Activated T-helper 17 cell treated with anti-CD3 and anti-CD28 coated beads, Interleukin-2, amount 50 U/mL, for 72 hours (primary cell): ENCODE measurements around the gene SPSB3. TPM values are rescaled to one million over a fixed set of nuclear protein-coding genes. Genes with fewer than 3 reads are reported as not detected.
A peak's percentile ranks its signal among the peaks of the same experiment; 100 is the strongest.

Source experiments
- ATAC-seq: fragments of 150-1000 bp; cut with Tn5 transposase; replicated peaks from 2 replicates; pipeline ENCODE4 v1.10.0; 2021; ENCODE audit warnings: mild to moderate bottlenecking, moderate library complexity
- H3K27ac Mint-ChIP-seq: one replicate; pipeline ENCODE4 v1.8.0; 2022; ENCODE audit warnings: mixed read lengths
- H3K27me3 Mint-ChIP-seq: one replicate; pipeline ENCODE4 v1.8.0; 2022; ENCODE audit warnings: mixed read lengths
- H3K36me3 Mint-ChIP-seq: one replicate; pipeline ENCODE4 v1.8.0; 2022; ENCODE audit warnings: low read depth, mild to moderate bottlenecking, mixed read lengths
- H3K4me1 Mint-ChIP-seq: one replicate; pipeline ENCODE4 v1.8.0; 2022; ENCODE audit warnings: mixed read lengths
- H3K4me3 Mint-ChIP-seq: one replicate; pipeline ENCODE4 v1.8.0; 2022; ENCODE audit warnings: mild to moderate bottlenecking, mixed read lengths
- H3K9me3 Mint-ChIP-seq: one replicate; pipeline ENCODE4 v1.8.0; 2022; ENCODE audit warnings: mixed read lengths
- total RNA-seq, 2 donors: library from RNA; stranded (reverse); gene quantifications; one replicate each; pipeline ENCODE4 v1.2.3, GENCODE V29; 2022

The SPSB3 gene
- total RNA-seq, 2 donors from 2014 or later: 20.3 to 21.1 TPM

DNA sequence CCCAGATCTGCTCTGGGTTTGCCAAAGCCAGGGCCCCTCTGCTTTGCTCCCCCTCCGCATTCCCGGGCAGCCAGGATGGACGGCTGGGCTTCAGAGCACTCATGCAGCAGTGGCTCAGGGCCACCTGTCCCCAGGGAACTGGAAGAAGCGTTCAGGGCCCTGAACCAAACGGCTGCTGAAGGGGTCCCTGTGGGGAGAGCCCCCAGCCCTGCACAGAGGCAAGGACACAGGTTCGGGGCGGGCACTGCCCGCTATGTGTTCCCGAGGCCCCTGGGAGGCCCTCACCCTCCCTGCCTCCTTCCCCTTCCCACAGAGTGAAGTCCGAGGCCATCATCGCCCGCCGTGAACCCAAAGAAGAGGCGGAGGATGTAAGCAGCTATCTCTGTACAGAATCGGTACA, 21.5 kb downstream of the SPSB3 start:
- H3K4me3 Mint-ChIP-seq: no peak overlapping the region
- peaks cover 12% of the 10 kb centered on the region for H3K36me3 Mint-ChIP-seq
- H3K4me1 Mint-ChIP-seq: peaks cover 5% of the 10 kb centered on the region
- no peak for ATAC-seq
- no peaks in the 10 kb centered on the region for H3K9me3 Mint-ChIP-seq
- no peak overlapping the region for H3K27ac Mint-ChIP-seq
- no peaks in the 10 kb centered on the region for H3K27me3 Mint-ChIP-seq

DNA sequence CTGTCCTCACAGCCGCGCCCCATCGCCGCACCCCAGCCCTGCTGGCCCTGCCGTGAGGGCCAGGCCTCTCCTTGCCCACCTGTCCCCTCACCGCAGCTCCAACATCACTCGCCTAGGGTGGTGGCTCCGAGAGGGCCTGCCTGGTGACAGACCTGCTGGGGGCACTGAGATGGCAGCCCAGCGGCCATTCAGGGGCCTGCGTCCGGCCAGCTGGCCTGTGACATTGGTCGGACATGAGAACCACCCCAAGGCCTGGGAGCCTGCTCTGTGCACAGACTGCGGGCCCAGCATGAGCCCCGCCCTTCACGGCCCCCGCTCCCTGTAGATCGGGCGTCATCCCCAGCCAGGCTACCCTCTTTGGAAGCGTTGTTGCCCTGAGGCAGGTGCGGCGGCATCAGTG, 22.9 kb downstream of the SPSB3 start:
- no peak for ATAC-seq
- H3K27ac Mint-ChIP-seq: no peak overlapping the region
- H3K36me3 Mint-ChIP-seq: peaks cover 25% of the 10 kb centered on the region
- H3K27me3 Mint-ChIP-seq: no peaks in the 10 kb centered on the region
- H3K9me3 Mint-ChIP-seq: no peaks in the 10 kb centered on the region
- H3K4me1 Mint-ChIP-seq: peaks cover 5% of the 10 kb centered on the region
- no peak overlapping the region for H3K4me3 Mint-ChIP-seq

DNA sequence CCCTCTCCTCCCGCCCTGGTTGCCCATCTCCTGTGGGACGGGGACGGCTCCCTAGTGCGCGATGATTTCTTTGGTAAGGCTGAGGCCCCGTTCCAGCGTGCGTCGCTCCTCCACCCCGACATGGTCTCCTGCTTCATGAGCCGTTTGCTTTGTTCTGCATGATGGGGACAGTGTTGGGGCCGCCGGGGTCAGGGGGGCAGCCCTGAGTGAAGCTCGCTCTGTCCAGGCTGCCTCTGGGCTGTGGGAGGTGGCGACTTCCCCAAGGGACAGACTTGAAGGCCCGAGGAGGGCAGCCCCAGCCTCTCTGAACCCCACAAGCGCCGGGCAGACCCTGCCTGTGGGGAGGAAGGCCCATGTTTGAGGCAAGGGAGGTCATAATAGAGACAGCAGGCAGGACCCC, 23.4 kb downstream of the SPSB3 start:
- H3K27me3 Mint-ChIP-seq: no peaks in the 10 kb centered on the region
- H3K9me3 Mint-ChIP-seq: no peaks in the 10 kb centered on the region
- no peak overlapping the region for H3K27ac Mint-ChIP-seq
- no peak overlapping the region for H3K4me3 Mint-ChIP-seq
- no peak for ATAC-seq
- peaks cover 5% of the 10 kb centered on the region for H3K4me1 Mint-ChIP-seq
- H3K36me3 Mint-ChIP-seq: peaks cover 30% of the 10 kb centered on the region

DNA sequence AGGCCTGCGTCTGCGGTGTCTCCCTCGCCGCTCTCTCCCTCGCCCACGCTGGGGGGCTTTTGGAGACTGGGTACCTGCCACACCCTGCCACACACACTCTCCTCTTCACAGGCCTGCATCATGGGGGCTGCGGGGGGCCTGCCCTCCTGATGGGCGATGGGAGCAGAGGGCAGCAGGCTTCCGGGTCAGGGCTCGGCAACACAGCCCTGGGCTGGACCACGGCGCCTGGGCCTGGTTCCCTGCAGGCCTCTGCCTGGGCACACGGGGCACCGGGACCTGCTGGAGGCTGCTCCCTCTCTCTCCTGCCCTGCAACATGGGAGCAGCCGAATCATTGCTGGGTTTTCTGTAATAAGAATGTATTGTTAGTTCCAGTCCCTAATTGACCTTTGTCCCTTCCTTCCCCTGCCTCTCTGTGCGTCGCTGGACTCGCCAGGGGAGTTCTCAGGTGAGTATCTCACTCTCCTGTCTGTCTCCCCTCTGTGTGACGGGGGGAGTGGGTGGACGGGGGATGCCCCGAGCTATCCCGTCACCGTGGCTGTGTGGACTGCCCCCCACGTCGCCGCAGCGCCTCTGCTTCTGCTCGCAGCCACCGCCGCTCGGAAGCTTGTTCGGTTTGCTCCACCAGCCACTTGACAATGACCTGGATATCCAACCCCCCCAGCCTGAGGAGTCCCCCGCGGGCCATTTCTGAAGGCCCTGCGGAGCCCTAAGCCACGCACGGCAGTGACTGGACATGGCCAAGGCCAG, 24.5 kb downstream of the SPSB3 start:
- H3K9me3 Mint-ChIP-seq: no peaks in the 10 kb centered on the region
- H3K4me1 Mint-ChIP-seq: peaks cover 5% of the 10 kb centered on the region
- no peak for ATAC-seq
- peak overlapping the region; percentile 48 for H3K27ac Mint-ChIP-seq
- no peaks in the 10 kb centered on the region for H3K27me3 Mint-ChIP-seq
- peaks cover 39% of the 10 kb centered on the region for H3K36me3 Mint-ChIP-seq
- H3K4me3 Mint-ChIP-seq: no peak overlapping the region

DNA sequence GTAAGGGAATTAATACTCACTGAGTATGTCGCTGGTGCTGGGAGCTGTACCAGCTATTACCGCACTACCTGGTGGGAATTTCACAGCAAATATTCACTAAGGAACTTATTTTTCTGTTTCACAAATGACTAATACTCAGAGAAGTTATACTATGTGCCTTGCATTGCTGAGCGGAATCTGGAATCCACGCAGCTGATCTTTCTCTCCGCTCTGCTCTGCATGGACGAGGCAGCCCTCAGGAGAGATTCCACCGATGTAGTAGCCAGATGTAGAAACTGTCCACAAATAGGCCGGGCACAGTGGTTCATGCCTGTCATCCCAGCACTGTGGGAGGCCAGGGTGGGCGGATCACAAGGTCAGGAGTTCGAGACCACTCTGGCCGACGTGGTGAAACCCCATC, 28.2 kb downstream of the SPSB3 start:
- H3K27me3 Mint-ChIP-seq: no peaks in the 10 kb centered on the region
- peaks cover 42% of the 10 kb centered on the region for H3K36me3 Mint-ChIP-seq
- ATAC-seq: no peak
- no peak overlapping the region for H3K27ac Mint-ChIP-seq
- peaks cover 5% of the 10 kb centered on the region for H3K4me1 Mint-ChIP-seq
- no peak overlapping the region for H3K4me3 Mint-ChIP-seq
- H3K9me3 Mint-ChIP-seq: no peaks in the 10 kb centered on the region

DNA sequence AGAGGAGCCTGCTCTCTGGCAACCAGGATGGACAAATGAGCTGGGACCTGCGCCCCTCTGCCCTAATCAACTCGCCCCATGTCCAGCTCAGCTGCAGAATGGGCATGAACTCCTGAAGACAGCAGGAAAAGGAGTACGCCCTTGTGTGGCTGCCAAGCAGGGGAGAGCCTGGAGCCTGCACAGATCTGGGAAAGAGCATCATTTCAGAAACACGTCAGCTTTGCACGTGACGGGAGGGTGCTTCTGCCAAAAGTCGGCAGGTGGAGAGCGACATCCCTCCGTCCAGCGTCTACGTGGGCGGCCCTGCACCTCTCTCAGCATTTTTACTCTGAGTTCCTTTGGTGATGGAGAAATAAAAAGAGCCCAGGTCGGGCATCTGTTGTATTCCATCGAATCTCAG, 29.5 kb downstream of the SPSB3 start:
- Mint-ChIP-seq H3K36me3 (peaks cover 50% of the 10 kb centered on the region), H3K9me3 (no peaks in the 10 kb centered on the region), H3K27me3 (no peaks in the 10 kb centered on the region), H3K4me3 (no peak overlapping the region), H3K27ac (no peak overlapping the region), H3K4me1 (peaks cover 5% of the 10 kb centered on the region)
- ATAC-seq: no peak

DNA sequence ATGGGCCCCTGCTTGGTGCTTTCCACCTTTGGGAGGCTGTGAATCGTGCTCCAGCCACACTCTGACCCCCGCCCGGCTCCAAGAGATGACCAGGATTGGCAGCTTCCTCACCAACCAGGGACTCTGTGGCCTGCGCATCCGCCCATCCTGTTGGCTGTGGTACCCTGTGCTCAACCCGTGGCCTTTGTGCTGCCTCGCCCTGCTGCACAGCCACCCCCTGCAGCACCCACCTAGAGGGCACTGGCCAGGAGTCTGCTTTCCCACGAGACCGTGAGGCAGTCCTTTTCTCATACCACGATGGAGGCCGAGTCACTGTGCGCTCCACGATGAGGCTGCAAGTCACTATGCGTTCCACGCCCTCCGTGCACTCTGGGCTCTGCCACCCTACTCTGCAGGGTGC, 30.4 kb downstream of the SPSB3 start:
- Mint-ChIP-seq H3K36me3 (peaks cover 50% of the 10 kb centered on the region), H3K27ac (no peak overlapping the region)
- no peak for ATAC-seq

DNA sequence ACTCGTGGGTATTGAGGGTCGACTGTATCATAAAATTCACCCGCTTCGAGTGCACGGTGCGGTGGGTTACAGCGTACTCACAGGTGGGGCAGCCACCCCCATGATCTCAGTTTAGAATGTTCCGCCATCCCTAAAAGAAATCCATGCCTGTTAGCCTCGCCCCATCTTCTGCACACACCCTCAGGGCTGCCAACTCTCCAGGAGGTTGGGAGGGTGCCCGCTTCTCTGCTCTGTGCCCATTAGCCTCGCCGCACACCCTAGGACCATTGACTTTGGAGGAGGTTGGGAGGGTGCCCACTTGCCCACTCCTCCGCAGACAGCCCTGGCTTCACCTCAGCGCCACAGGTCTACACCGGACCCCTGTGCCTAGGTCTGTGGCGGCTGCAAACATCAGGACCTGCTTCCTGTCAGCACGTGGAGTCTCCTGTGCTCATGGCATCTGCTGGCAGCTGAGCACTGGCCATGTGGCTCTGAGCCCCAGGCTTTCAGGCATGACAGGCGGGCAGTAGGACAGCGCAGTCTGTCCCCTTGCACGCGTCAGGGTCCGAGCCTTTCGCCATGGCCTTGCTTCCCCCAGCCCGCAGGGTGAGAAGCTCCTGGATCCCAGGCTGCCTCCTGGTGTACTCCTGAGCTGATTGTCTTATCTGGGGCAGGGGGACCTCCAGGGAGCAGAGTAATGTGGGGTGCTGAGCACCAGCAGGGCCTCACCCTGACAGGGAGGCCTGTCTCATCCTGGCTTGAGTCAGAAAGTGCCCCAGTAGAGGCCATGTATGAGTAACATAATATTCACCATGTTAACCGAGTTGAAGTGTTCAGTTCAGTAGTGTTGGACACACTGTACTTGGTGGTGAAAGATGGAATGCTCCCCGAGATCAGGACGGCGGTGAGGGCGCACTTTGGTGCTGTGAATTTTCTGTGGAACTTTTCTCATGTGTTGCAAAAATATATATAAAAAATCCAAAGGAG, 32.9 kb downstream of the SPSB3 start:
- no peaks in the 10 kb centered on the region for H3K4me1 Mint-ChIP-seq
- no peak overlapping the region for H3K27ac Mint-ChIP-seq
- H3K9me3 Mint-ChIP-seq: no peaks in the 10 kb centered on the region
- no peak overlapping the region for H3K4me3 Mint-ChIP-seq
- no peaks in the 10 kb centered on the region for H3K27me3 Mint-ChIP-seq
- peaks cover 55% of the 10 kb centered on the region for H3K36me3 Mint-ChIP-seq
- ATAC-seq: peak; percentile 32

More for the DNA sequence above, 30.4 kb downstream of the SPSB3 start:
- H3K4me3 Mint-ChIP-seq: no peak overlapping the region
- H3K27me3 Mint-ChIP-seq: no peaks in the 10 kb centered on the region
- H3K4me1 Mint-ChIP-seq: peaks cover 5% of the 10 kb centered on the region
- no peaks in the 10 kb centered on the region for H3K9me3 Mint-ChIP-seq

DNA sequence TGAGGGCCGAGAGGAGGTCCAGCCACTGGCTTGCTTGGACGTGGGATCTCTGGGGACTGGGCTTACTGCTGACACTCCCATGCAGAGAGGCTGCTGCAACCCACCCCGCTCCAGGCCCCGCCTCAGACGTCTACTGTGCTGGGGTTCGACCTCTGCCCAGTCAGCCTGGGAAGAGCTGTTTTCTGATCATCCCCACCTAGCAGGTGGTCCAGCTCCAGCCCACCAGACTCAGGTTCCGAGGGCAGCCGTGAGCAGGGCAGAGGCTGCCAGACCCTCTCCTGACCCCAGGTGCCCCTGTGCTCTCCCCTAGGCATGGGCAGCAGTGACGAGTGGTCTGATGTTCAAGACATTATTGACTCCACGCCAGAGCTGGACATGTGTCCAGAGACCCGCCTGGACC, 34.4 kb downstream of the SPSB3 start:
- H3K36me3 Mint-ChIP-seq: peaks cover 44% of the 10 kb centered on the region
- no peak overlapping the region for H3K27ac Mint-ChIP-seq
- H3K4me3 Mint-ChIP-seq: no peak overlapping the region
- no peaks in the 10 kb centered on the region for H3K27me3 Mint-ChIP-seq
- H3K9me3 Mint-ChIP-seq: no peaks in the 10 kb centered on the region
- ATAC-seq: no peak
- H3K4me1 Mint-ChIP-seq: no peaks in the 10 kb centered on the region

DNA sequence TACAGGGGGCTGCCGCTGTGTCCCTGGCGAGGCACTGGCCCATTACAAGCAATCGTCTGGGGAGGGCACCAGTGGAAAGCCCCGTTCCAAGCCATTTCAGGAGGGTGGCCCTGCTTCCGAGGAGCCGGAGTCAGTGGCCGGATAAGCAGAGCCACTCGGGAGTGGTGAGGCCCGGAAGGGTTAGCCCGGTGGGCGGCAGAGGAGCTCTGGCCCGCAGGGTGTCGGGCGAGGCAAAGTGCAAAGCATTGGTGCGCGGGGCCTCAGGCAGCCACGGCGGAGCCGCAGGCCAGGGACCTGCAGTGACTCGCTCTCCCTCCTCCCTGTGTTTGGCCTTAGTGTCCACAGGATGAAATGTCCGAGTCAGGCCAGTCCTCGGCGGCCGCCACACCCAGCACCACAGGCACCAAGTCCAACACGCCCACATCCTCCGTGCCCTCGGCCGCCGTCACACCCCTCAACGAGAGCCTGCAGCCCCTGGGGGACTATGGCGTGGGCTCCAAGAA, 35.6 kb downstream of the SPSB3 start:
- no peak for ATAC-seq

DNA sequence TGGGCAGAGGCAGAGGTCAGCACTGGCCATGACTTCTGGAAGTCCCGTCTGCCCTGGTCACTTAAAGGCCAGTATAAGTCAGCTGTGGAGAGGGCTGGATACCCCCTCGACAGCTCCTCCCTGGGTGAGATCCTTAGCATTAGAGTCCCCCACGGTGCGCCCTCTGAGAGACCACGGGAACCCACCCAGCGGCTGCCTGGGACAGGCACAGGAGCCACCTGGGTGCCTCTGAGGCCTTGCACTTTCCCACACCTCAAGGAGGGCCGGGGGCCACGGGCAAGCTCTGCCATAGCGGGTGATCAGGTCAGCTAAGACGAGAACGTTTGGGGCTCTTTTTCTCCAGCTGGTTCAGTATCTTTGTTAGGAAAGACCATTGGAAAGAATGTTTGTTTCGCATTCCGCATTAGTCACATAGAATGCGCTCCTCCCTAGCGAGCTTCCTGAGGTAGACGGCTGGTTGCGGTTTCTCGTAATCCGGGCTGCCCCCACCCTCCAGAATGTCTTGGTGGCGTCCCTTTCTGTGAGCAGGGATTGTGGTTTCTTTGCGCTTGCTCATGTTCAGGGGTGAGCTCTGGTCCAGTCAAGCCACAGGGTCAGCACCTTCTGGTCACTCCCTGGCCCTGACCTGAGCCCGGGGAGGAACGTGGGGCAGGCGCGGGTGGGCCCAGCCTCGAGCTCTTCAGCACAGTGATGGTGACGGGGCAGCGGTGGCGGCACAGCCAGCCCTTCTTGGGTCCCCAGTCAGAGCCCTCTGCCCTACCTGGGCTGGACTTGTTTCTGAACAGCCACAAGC, 36.3 kb downstream of the SPSB3 start:
- Mint-ChIP-seq H3K4me3 (no peak overlapping the region), H3K9me3 (no peaks in the 10 kb centered on the region), H3K36me3 (peaks cover 30% of the 10 kb centered on the region), H3K27me3 (no peaks in the 10 kb centered on the region), H3K4me1 (no peaks in the 10 kb centered on the region), H3K27ac (no peak overlapping the region)
- no peak for ATAC-seq

More for the DNA sequence above, 35.6 kb downstream of the SPSB3 start:
- peaks cover 32% of the 10 kb centered on the region for H3K36me3 Mint-ChIP-seq
- no peaks in the 10 kb centered on the region for H3K4me1 Mint-ChIP-seq
- H3K4me3 Mint-ChIP-seq: no peak overlapping the region
- no peaks in the 10 kb centered on the region for H3K27me3 Mint-ChIP-seq
- H3K27ac Mint-ChIP-seq: no peak overlapping the region
- no peaks in the 10 kb centered on the region for H3K9me3 Mint-ChIP-seq

DNA sequence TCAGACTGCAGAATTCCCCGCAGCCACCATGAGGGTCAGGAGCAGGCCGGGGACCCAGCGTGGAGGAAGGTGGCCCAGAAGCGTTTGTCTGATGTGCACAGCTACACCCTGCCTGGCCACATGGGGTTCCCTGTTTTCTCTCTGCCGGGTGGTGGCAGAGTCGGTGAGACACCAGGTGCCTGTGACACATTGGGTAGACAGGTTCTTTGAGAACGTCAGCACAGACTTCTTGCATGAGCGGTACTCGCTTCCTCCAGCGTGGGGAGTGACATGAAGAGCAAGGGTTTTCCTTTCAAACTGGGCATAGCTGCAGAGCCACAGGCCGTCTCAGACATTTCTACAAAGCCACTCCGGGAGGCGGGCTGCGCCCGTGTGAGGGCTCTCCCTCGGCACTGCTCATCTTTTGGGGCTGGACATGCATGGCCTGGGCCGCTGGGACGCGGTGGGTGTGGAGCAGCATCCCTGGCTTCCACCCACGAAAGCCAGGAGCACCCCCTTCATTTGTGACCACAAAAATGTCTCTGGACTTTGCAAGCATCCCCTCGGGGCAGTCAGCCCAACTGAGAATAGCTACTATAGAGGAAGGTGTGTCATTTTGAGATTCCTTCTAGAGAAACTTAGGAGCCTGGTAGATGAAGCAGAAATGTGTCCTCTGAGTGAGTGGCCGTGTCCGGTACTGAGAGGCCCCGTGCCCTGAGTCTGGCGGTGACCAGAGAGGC, 37.0 kb downstream of the SPSB3 start:
- Mint-ChIP-seq H3K4me3 (no peak overlapping the region), H3K36me3 (peaks cover 30% of the 10 kb centered on the region), H3K27me3 (no peaks in the 10 kb centered on the region), H3K9me3 (no peaks in the 10 kb centered on the region), H3K4me1 (no peaks in the 10 kb centered on the region), H3K27ac (no peak overlapping the region)
- no peak for ATAC-seq

DNA sequence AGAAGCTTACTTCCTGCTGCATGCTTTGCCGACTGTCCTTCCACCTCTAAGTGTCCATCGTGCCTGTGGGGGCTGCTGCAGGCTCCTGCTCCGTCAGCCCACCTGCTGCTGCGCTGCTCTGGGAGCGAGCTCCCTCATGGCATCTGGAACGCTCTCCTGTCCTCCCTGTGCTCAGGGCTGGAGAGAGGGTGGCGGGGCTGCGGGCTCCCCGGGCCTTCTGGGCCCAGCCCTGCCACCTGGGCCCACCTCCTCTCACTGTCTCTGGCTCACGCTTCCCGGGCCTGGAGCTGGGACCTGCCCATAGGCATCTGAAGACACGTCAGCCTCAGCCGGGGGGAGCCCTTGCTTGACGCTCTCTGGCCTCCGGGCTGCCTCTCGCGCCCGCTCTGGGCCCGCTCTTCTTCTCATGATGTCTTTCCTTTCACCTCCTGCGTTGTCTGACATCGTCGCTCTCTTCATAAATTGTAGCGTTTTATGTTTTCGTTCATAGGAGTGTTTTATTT, 38.0 kb downstream of the SPSB3 start:
- Mint-ChIP-seq H3K4me3 (no peak overlapping the region), H3K27me3 (no peaks in the 10 kb centered on the region), H3K36me3 (peaks cover 30% of the 10 kb centered on the region), H3K9me3 (no peaks in the 10 kb centered on the region), H3K4me1 (no peaks in the 10 kb centered on the region), H3K27ac (no peak overlapping the region)
- no peak for ATAC-seq
